ENCODE measurements around the gene IMP4. TPM values are rescaled to one million over a fixed set of nuclear protein-coding genes. Genes with fewer than 3 reads are reported as not detected.
A peak's percentile ranks its signal among the peaks of the same experiment; 100 is the strongest.

The IMP4 gene
- total RNA-seq, 3 donors from 2014 or later = 52.7 to 70.4 (median 56.0) TPM

DNA sequence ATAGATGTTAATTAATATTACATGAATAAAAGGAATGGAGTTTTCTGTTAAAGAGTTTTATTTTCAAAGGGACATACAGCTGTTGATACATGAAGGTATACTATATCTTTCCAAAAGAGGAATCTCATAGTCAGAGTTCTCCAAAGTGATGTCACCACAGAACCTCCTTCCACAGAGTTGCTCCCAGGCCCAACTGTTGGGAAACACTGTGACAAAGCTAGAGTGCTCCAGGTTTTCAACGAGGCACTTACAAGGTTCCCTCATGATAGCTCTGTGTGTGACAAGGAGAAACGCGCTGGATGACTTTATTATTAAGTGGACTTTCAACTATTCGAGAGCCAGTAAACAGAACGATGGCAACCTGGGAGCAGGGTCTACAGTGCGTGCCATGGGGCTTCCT, 46.7 kb downstream of the IMP4 start:
- Histone ChIP-seq H3K4me1 (ENCODE audit: low read depth) (peaks cover 12% of the 10 kb centered on the region), H3K9me3 (no peaks in the 10 kb centered on the region), H3K4me3 (no peak overlapping the region), H3K36me3 (ENCODE audit: low read depth) (no peaks in the 10 kb centered on the region)
- intact Hi-C loops (cut with DNase I, micrococcal nuclease) = no loop called here
- TF ChIP-seq, protein P1, sequence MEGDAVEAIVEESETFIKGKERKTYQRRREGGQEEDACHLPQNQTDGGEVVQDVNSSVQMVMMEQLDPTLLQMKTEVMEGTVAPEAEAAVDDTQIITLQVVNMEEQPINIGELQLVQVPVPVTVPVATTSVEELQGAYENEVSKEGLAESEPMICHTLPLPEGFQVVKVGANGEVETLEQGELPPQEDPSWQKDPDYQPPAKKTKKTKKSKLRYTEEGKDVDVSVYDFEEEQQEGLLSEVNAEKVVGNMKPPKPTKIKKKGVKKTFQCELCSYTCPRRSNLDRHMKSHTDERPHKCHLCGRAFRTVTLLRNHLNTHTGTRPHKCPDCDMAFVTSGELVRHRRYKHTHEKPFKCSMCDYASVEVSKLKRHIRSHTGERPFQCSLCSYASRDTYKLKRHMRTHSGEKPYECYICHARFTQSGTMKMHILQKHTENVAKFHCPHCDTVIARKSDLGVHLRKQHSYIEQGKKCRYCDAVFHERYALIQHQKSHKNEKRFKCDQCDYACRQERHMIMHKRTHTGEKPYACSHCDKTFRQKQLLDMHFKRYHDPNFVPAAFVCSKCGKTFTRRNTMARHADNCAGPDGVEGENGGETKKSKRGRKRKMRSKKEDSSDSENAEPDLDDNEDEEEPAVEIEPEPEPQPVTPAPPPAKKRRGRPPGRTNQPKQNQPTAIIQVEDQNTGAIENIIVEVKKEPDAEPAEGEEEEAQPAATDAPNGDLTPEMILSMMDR (IDR thresholded peaks at IDR 0.05) = no peak
- no peak for DNase-seq
- no peak for ATAC-seq

DNA sequence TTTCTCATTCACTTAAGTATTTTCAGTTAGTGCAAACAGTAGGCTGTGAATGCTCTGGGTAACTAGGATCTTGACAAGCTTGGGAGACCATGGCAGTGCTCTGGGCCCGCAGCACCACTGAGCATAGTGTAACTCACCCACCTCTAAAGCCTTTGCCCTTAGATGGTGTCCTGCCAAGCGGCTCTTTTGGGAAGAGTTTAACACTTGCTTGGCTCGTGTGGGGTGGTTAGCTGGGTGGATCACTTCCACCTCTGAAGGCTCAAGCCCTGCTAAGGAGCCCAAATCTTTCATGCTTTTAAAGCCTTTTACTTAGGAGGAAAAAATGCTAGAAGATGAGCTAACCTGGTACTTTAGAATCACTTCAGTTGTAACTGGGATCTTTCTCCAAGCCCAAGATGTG, 47.1 kb downstream of the IMP4 start:
- H3K9me3 ChIP-seq = no peaks in the 10 kb centered on the region
- DNase-seq = no peak
- H3K4me1 ChIP-seq (ENCODE audit: low read depth) = peaks cover 12% of the 10 kb centered on the region
- TF ChIP-seq, protein P1 (IDR thresholded peaks at IDR 0.05) = no peak
- H3K36me3 ChIP-seq (ENCODE audit: low read depth) = no peaks in the 10 kb centered on the region
- H3K4me3 ChIP-seq = no peak overlapping the region
- intact Hi-C loops (cut with DNase I, micrococcal nuclease) = no loop called here
- no peak for ATAC-seq

DNA sequence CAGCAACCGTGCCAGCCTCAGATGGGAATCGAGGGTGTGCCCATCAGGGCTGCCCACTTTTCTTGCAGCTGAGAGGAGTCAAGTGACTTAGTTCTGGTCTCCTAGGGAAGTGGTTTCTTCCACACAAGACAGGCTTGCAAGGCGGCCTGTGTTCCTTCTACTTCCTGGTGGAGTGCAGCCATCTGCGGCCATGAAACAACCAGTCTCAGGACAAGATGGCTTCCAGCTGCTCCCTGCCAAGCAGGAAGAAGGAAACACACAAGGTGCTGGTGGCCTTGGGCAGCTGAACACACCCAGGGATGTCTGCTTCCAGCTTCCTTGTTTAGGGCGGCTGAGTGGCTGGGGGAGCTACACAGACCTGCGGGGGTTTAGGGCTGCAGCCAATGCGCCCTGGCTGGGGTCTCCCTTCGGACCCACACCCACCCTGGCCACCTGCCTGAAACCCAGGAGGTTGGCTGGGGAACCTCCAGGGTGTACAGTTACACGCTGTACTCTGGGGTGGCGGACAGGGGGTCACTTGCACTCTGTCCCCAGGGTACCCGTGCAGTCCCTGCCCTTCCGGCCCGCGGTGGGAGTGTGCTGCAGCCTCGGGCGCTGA, 47.9 kb downstream of the IMP4 start:
- Histone ChIP-seq H3K9me3 (no peaks in the 10 kb centered on the region), H3K4me3 (peak overlapping the region; percentile 46), H3K36me3 (ENCODE audit: low read depth) (no peaks in the 10 kb centered on the region), H3K4me1 (ENCODE audit: low read depth) (peaks cover 12% of the 10 kb centered on the region)
- DNase-seq (peak in 2 of 3 donors; percentile 73 to 76), ATAC-seq (peak; percentile 81)
- TF ChIP-seq, protein P1 (IDR thresholded peaks at IDR 0.05) = no peak
- intact Hi-C loops (cut with DNase I, micrococcal nuclease) = no loop called here

DNA sequence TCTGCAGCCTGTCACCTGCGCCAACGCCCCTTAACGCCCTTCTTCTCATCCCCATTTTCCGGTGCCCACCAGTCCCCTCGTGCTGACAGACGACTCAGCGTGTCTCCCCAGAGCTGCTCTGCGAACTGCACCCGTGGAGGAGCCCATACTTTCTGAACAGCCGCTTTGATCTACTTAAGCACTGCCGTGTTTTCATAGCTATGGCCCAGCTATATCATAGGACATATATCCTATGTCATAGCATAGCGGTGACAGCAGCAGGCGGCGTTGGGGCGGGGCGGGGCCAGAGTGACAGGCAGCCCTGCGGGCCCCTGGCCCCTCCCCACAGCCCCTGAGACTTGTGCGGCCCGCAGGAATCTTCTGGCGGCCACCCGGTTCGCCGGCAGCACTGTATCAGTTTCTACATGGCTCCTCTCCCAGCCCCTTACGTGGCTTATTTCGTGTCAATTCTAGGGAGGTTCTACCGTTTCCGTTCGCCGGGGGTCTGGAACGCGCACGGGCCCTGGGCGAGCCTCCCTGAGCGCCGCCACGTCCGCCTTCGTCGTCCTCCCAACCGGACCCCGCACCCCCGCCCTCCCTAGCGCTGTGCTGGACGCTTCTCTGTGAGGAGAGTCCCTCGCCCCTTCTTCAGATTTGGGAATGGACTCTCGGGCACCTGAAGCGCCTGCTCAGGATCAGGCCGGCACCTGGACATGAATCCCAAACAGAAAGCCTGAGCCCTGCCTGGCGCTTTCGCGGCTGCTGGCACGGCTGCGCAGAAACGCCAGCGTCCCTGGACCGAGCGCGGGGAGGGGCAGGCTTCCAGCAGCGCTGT, 48.6 kb downstream of the IMP4 start:
- H3K4me1 ChIP-seq (ENCODE audit: low read depth) = peaks cover 12% of the 10 kb centered on the region
- H3K4me3 ChIP-seq = peak overlapping the region; percentile 46
- H3K9me3 ChIP-seq = no peaks in the 10 kb centered on the region
- DNase-seq (peak; percentile 94 to 96 (median 95)), ATAC-seq (peak; percentile 97)
- no peaks in the 10 kb centered on the region for H3K36me3 ChIP-seq (ENCODE audit: low read depth)
- intact Hi-C loops (cut with DNase I, micrococcal nuclease) = no loop called here
- TF ChIP-seq, protein P1 (IDR thresholded peaks at IDR 0.05) = no peak

DNA sequence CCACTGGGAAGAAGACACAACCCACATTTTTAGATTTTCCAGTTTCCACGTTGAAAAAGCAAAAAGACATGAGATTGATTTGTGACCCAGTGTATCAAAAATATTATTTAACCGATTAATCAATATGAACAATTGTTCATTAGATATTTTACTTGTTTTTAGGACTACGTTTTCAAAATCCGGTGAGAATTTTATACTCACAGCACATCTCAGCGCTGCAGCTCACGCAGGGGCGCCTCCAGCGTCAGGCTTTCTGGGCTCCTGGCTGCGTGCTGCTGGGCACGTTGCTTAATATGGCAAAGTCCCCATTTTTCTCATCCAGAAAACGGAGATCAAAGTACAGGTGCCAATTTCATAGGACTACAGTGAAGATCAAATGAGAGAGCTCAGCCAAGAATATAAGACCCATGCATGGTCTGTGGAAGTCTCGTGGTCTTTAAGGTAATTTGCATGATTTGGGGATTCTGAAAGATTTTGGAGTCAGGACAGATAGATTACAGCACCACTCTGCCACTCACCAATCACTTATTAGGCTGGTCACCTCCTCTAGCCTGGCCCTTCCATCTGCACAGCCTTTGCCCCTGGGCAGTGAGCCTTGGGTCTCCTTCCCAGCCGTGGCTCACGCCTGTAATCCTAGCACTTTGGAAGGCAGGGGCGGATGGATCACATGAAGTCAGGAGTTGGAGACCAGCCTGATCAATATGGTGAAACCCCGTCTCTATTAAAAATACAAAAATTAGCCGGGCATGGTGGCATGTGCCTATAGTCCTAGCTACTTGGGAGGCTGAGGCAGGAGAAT, 49.4 kb downstream of the IMP4 start:
- peaks cover 12% of the 10 kb centered on the region for H3K4me1 ChIP-seq (ENCODE audit: low read depth)
- TF ChIP-seq, protein P1 (IDR thresholded peaks at IDR 0.05) = no peak
- ATAC-seq (no peak), DNase-seq (peak in 1 of 3 donors; percentile 19)
- no peak overlapping the region for H3K4me3 ChIP-seq
- intact Hi-C loops (cut with DNase I, micrococcal nuclease) = no loop called here
- H3K9me3 ChIP-seq = no peaks in the 10 kb centered on the region
- no peaks in the 10 kb centered on the region for H3K36me3 ChIP-seq (ENCODE audit: low read depth)

Data from mucosa of descending colon (tissue), 3 donors.